HG03575 (cell line): ENCODE data around the gene ARPC5.

Experiments used
- ATAC-seq: cut with Tn5 transposase; IDR thresholded peaks from one replicate; pipeline ENCODE4 v1.9.1; 2021; ENCODE audit not compliant: unreplicated experiment, insufficient number of reproducible peaks, low FRiP score; ENCODE audit errors: extremely low read depth

The ARPC5 gene

GRCh38 chr1:183592733-183593132, 42.9 kb downstream of the ARPC5 start:
- ATAC-seq: no peak

- ATAC-seq: peak; percentile 72
Measured at GRCh38 chr1:183590244-183591191, 45.1 kb downstream of the ARPC5 start, which contains the start of gene NCF2. NCF2 (minus strand) TSS chr1:183590459; CDS start chr1:183590329, 130 bp downstream.

- ATAC-seq: no peak
Measured at GRCh38 chr1:183589874-183590243, 45.7 kb downstream of the ARPC5 start.

- no peak for ATAC-seq
Measured at GRCh38 chr1:183589384-183589783, 46.2 kb downstream of the ARPC5 start.

GRCh38 chr1:183588827-183589226, 46.8 kb downstream of the ARPC5 start:
- ATAC-seq: no peak

- ATAC-seq: no peak
Measured at GRCh38 chr1:183586926-183587325, 48.7 kb downstream of the ARPC5 start.

GRCh38 chr1:183586455-183586854, 49.1 kb downstream of the ARPC5 start:
- no peak for ATAC-seq

- ATAC-seq: no peak
Measured at GRCh38 chr1:183585038-183585437, 50.5 kb downstream of the ARPC5 start.

- no peak for ATAC-seq
Measured at GRCh38 chr1:183584147-183584546, 51.4 kb downstream of the ARPC5 start.

GRCh38 chr1:183583466-183583865, 52.1 kb downstream of the ARPC5 start:
- no peak for ATAC-seq

- no peak for ATAC-seq
Measured at GRCh38 chr1:183582021-183582713, 53.4 kb downstream of the ARPC5 start.

GRCh38 chr1:183580281-183580682, 55.3 kb downstream of the ARPC5 start:
- no peak for ATAC-seq

GRCh38 chr1:183578856-183579255, 56.7 kb downstream of the ARPC5 start:
- ATAC-seq: no peak

- no peak for ATAC-seq
Measured at GRCh38 chr1:183577897-183578465, 57.6 kb downstream of the ARPC5 start.

GRCh38 chr1:183576537-183576936, 59.0 kb downstream of the ARPC5 start:
- no peak for ATAC-seq

GRCh38 chr1:183575606-183576005, 60.0 kb downstream of the ARPC5 start:
- no peak for ATAC-seq

- ATAC-seq: no peak
Measured at GRCh38 chr1:183572721-183573120, 62.9 kb downstream of the ARPC5 start.

GRCh38 chr1:183571678-183572268, 63.8 kb downstream of the ARPC5 start:
- ATAC-seq: no peak
